Measurements from ENCODE around the gene TDP1.

The TDP1 gene

GRCh38 chr14:89941830-89942377 is 13.8 kb upstream of the TDP1 start:
- DNase-seq (ENCODE audit: low read depth in 2 of 2, low spot score in 1 of 2), result no peak

- no peak for DNase-seq (ENCODE audit: low read depth in 2 of 2, low spot score in 1 of 2)
Measured at GRCh38 chr14:89947344-89947743, 8.4 kb upstream of the TDP1 start.

DNA sequence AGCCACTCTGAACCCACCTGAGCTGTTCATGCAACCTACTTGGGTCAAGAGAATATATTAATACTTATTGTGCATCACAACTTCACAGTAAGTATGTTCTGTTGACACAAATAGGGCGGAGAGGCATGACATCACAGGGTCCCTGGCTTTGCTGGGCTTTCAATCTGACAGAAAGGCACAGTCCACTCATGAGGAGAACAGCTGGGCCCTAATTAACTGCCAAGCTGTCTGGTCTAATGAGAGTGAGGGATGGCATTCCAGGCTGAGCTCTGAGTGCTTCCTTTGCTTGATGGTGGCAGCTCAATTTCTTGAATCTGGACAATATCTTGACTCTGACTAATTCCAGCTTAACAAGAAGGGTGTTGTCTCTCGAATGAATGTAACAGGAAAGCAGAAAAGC is 3.2 kb upstream of the TDP1 start:
- no peak for DNase-seq (ENCODE audit: low read depth in 2 of 2, low spot score in 1 of 2)

GRCh38 chr14:89953602-89954001 is 2.1 kb upstream of the TDP1 start:
- no peak for DNase-seq (ENCODE audit: low read depth in 2 of 2, low spot score in 1 of 2)

DNA sequence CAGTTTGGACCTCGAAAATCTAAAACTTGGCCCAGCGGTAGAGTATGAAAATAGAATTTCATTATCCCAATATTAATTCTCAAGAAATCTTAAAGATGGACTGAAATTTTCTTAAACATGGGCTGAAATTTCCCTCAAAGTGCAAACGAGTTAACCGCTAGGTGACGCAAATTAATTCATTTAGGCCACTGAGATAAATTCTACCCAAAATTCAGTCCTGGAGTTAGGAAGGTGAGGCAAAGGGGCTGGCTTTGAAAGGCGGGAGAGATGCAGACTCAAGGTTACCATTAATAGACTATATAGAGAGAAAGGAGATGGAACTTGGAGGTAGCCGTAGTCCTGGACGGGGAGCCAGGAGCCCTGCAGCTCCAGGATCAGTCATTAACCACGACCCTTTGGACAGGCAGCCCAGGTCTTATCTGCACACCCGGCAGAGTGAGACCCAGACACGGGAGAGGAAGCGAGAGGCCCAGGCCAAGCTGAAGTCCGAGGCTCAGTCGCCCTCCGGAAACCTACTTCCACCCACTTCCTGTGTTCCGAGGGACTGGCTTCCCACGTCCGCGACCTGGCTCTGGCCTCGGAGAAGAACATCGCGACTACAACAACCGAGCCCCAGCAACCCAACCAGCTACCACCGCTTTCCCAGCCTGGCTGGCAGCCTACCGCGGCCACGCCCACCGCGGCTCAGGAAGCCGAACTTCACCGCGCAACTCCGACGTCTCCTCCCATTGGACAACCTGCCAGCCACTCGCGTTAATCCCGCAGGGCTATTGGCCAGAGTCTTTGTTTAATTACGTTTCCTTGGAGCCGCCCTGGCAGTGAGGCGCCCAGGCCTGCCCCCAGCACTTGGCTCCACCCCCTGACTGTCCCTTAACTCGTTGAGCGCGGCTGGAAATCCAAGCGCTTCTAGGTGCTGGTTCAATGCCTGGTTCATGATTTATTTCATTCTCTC is 1.4 kb upstream of the TDP1 start, which contains the start of gene EFCAB11:
EFCAB11 (minus strand) TSS at position 661 of the 952 bp plus-strand sequence; CDS start at position 591, 70 bp downstream.
- DNase-seq (ENCODE audit: low read depth in 2 of 2, low spot score in 1 of 2), result peak; percentile 80 to 90

DNA sequence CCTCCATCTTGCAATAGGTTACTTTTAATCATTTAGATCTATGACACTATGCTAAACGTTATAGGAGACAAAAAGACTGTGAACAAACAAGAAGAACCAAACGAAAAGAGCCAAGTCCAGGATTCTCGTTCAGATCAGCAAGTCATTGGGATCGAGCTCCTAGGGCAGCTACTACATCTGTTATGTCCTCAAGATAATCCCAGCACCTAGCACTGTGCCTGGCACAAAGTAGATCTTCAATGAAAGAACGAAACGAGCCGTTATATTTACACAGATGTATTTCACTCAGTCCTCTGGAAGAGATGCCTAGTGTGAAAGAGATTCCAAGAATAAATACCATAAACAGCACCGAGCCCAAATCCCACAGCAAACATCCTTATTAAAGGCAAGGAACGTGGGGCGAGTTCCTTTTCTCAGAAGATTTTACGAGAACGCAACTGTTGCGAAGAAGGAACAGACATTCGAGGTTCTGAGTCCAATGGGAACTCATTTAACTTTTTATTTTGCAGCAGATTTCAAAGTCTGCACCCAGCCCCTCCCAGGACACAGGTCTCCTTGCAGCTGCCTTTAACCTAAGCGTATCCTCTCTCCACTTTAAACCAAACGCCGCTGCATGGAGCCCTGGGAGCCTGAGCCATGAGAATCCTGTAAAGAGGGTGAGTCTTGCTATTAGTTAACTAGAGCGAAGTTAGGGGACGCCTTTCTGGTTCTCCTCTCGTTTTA is 544 bp upstream of the TDP1 start:
- no peak for DNase-seq (ENCODE audit: low read depth in 2 of 2, low spot score in 1 of 2)

GRCh38 chr14:89956661-89957009 is 908 bp downstream of the TDP1 start:
- DNase-seq (ENCODE audit: low read depth in 2 of 2, low spot score in 1 of 2), result no peak

DNA sequence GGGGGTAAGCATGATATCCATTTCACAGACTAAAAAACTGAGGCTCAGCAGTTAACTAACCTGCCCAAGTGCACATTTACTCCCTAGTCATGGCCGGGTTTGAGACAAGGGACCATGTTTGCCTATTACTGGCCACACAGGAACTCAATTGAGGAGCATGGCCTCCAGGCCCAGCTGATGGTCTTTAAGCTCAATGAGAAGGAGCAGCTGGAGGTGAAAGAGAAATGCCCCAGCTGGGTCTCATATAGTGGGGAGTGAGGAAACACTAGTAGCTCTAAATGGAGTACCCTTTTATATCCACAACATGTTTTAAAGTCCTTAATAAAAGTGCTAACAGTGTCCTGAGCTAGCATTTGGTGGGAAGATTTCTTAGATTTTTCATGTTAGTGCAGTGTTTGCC is 1.6 kb downstream of the TDP1 start:
- DNase-seq (ENCODE audit: low read depth in 2 of 2, low spot score in 1 of 2), result no peak

DNA sequence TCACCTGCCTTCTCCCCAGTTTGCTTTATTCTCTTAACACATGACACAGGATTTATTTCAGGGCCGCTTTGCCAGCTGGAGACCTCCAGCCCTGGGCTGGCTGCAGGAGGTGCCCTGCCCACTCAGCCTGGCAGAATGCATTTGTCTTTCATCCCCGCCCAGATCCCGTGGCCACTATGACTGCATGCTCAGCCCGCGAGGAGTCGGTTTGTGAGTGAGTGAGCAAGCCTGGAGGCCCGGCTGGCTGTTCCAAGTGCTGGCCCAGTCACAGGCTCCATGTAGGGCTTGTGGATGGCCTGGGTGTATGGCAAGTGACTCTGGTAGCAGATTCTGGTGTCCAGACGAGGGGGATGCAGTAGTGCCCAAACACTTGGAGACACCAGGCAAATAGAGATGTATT is 2.1 kb downstream of the TDP1 start:
- DNase-seq (ENCODE audit: low read depth in 2 of 2, low spot score in 1 of 2), result no peak

DNA sequence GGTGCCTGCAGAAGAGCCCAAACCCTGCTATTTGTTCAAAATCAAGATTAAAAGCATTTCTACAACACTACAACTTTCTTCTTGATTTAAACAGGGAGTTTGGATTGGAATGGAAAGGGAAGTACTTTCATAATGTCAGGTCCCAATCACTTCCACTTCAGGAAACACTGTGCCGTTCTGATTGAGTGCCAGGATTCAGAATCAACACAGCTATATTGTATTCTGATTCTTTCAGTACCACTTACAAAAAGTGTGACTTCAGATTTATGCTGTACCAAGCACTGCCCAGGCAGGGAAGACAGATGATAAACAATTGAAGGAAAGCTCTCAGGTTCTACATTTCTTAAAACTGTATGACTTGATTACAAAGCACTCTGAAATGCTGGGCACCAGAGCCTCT is 3.2 kb downstream of the TDP1 start:
- no peak for DNase-seq (ENCODE audit: low read depth in 2 of 2, low spot score in 1 of 2)

- DNase-seq (ENCODE audit: low read depth in 2 of 2, low spot score in 1 of 2), result no peak
Measured at GRCh38 chr14:89959853-89960445, 4.2 kb downstream of the TDP1 start.

DNA sequence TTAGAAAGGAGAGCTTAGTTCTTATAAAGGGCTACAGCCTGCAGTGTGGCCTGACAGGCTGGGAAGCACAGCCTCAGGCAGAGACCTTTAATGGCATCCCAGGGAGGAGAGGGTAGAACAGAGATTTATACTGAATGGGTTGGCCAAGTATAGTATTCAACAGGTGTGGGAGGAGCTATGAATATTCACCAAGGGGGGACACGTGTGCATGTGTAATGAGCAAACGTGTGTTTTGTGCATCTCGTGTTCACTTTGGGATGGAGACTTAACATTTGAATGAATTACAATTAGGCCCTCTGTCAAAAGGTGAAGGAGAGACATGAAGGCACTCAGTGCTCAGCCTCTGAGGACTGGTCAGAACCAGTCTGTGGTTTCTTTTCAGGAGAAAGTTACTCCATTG is 5.2 kb downstream of the TDP1 start:
- DNase-seq (ENCODE audit: low read depth in 2 of 2, low spot score in 1 of 2), result no peak

GRCh38 chr14:89963288-89963978 is 7.7 kb downstream of the TDP1 start:
- DNase-seq (ENCODE audit: low read depth in 2 of 2, low spot score in 1 of 2), result no peak

DNA sequence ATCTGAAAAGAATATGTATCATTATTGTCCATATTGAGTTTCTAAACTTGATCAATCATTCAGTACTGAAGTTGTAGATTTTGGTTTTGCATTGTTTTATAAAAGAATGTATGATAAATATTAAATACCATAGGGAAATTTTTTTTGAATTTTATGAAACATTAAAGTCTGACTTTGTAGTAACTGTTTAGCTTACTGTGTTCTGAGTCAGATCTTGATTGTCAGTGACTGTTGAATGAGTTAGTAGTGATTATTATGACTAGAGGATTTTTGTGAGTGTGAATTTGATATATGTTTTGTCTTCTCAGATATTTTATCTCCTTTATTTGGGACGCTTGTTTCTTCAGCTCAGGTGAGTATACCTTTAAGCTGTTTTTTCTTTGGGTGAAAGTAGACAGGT is 10.1 kb downstream of the TDP1 start:
- no peak for DNase-seq (ENCODE audit: low read depth in 2 of 2, low spot score in 1 of 2)

DNA sequence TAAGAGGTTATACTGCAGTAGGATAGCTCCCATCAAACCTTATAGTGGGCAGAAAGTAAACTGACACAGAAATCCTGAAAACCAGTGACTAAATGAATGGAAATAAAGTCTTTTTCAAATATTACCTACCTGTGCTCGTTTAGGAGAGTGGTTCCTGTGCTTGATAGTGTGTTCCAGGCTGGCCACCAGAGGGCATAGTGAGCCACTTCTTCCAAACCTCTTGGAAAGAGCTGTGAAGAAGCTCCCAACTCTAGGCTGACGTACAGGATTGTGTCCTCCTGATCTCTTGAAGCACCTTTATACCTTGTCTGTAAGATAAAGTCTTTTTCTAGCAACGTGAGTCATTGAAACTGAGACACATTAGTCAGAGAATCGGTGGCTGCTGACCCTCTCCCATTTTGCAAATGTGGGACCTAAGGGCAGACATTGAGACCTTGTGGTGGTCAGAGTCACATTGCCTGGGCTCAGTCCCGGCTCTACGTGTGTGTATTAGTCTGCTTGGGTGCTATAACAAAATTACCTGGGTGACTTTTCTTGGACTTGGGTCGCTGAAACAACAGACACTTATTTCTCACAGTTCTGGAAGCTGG is 17.6 kb downstream of the TDP1 start:
- no peak for DNase-seq (ENCODE audit: low read depth in 2 of 2, low spot score in 1 of 2)

- no peak for DNase-seq (ENCODE audit: low read depth in 2 of 2, low spot score in 1 of 2)
Measured at GRCh38 chr14:89977668-89978067, 21.9 kb downstream of the TDP1 start.

GRCh38 chr14:89978656-89979055 is 22.9 kb downstream of the TDP1 start:
- DNase-seq (ENCODE audit: low read depth in 2 of 2, low spot score in 1 of 2), result no peak

DNA sequence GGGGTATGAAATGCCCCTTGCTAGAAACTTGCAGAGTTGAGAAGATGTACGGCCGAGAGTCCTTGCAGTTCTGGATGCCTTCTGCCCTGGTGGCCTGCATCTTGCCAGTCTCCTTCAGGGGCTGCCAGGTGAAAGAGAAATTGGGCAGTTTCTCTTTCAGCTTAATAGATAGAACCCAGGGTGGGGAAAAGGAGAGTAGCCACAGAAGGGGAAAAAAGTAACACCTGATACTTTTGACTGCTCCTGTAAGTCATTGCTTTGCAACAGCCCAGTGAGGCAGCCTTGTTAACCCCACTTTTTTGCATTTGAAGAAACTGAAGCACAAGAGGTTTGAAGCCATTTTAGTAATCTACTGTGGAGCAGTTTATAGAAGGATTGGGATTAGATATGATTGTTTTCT is 27.6 kb downstream of the TDP1 start:
- no peak for DNase-seq (ENCODE audit: low read depth in 2 of 2, low spot score in 1 of 2)

- no peak for DNase-seq (ENCODE audit: low read depth in 2 of 2, low spot score in 1 of 2)
Measured at GRCh38 chr14:89986462-89987160, 30.9 kb downstream of the TDP1 start.

DNA sequence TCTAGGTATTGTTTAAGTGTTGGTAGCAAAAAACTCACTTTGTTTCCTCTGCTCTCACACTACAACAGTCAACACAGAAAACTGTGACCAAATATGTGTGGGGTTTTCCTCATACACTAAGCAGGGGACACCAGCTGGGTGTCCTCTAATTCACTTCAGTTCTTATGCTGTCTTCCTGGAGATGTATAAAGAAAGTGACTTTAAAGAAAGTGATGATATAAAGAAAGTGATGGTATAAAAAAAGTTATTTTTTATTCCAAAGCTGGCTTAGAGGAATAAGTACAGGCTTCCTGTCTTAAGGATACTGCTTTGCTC is 31.4 kb downstream of the TDP1 start:
- no peak for DNase-seq (ENCODE audit: low read depth in 2 of 2, low spot score in 1 of 2)

Measured in stimulated activated CD8-positive, alpha-beta memory T cell treated with anti-CD3 and anti-CD28 coated beads, Interleukin-4, amount 100 ng/mL, for 1 hour (primary cell).